Activated CD4-positive, alpha-beta T cell treated with anti-CD3 and anti-CD28 coated beads for 24 hours (primary cell): ENCODE results near the gene ERC2.

ENCODE experiments used
- DNase-seq, 2 donors: peaks; one replicate each; pipeline ENCODE4 v3.0.0-alpha.2; 2020; ENCODE audit warnings: low read depth in 2 of 2

Gene ERC2

DNA sequence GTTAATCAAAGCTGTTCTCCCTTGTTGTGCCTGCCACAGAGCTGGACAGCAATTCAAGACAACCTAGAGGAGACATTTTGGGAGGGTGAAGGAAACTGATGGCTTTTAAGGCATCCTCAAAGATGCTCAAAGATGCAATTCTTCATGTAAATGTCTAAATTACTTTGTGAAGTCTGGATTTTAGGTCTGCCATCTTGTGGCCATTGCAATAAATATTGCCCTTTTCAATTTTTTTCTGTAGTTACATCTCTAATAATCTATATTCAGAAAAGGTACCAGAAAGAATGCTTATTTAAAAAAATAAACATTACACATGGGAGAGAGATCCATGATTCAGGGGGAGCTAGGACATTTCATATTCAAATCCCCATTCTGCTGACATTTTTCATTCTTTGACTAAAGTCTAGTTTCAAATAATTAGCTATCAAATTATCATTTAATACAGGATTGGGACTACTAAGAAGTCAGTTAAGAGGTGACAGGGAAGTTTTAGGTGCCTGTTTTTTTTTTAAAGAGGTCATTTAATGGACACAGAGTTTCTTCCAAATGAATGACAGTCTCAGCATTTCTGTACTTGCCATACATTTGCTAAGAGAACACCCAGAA lies 721.4 kb downstream of the ERC2 start:
- DNase-seq, result no peak

DNA sequence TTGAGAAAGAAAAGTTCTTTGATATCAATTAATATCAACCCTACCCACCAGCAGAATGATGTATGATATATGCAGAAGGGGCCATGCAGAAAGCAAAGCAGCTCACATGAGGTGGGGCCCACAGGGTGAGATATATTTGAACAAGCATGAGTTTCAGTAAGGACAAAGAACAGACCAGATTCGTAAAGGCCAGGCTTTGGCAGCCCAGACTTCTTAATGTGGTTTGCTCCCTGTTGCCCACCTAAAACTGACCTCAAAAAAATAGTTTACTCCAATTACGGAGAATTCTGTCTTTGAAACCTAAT lies 725.5 kb downstream of the ERC2 start:
- DNase-seq, result no peak

DNA sequence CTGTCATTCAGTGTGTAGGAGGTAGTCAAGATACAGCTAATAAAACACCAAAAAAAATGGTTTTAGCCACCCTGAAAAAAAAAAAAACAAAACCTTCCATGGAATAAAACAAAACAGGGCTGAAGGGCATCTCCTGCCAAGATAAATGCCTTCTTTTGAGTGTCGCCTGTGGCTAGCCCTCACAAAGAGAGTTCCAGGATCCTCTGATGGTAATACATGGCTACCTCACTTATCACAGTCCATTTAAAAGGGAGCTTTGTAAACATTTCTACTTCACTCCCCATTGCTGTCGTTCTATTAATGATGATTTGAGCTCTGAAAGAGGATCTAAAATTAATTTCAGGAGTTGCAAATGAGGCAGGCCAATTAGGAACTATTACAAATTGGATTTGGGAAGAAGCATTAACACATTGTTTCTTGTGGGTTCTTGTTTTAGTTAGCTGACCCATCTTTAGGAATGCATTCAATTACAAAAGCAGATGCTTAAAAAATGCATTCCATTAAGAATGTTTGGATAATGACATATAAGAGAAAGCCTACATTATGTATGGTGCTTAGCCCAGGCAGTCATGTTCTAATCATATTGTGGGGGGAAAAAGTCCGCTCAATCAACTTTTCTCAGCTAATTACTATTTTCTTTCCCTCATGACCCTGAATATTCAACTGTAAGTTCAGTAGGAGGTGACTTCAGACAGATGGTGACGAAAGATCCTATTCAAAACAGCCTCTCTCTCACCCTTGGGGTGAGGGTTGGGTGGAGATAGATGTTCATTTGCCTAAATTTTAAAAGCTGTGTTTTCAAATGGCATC lies 726.0 kb downstream of the ERC2 start:
- DNase-seq, result no peak

DNA sequence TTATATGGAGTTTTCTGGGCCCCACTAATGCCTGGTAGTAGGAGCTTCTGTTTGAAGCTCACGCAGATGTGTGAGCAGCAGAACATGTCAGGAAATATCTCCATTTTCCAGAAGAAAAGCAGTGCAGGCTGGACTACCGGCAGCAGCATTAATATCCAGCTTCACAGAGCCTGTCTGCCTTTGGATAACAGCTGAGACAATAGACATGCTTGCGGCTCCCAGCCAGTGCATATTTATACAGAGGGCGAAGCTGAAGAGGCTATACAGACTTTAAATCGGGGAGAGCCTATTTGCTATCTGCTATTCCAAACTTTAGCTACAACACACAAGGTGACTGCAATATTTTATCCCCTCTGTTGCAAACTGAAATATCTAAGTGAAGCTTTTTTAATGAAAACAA lies 731.1 kb downstream of the ERC2 start:
- no peak for DNase-seq

DNA sequence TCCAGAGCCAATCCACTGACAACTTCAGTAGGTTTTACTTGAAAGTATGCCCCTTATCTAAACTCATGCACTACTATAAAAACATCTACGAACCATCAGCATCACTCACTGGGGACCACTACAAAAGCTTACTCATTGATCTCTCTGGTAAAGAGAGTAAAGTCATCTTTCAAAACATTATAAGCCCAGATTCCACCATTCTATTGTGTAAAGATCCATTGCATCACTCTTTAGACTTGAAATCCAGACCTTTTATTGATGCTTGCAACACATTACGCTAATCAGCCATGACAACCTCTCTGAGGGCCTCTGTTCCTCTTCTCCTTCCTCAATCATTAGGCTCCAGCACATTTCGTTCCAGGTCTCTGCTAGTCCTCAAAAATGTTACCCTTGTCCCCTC lies 732.3 kb downstream of the ERC2 start:
- DNase-seq, result no peak

DNA sequence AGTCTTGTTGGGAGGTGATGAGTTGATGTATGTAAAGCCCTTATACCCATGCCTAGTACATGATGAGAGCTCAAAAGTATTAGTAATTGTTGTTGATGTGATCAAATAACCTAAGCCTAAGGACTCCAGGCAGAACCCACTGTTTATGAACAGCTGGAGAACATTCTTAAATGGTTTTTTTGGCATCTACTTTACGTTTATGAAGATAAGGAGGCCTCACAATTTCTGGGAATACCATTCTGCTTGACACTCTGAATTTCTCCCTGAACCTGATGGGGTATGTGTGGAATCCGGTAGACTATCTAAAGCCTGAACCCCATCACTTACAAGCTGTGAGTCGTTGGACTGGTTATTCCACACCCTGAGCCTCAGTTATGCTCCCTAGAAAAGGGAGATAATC lies 736.5 kb downstream of the ERC2 start:
- DNase-seq, result no peak

GRCh38 chr3:55729546-55729945 lies 738.7 kb downstream of the ERC2 start:
- DNase-seq, result no peak

- no peak for DNase-seq
These were observed 739.7 kb downstream of the ERC2 start for GRCh38 chr3:55728461-55729100.

DNA sequence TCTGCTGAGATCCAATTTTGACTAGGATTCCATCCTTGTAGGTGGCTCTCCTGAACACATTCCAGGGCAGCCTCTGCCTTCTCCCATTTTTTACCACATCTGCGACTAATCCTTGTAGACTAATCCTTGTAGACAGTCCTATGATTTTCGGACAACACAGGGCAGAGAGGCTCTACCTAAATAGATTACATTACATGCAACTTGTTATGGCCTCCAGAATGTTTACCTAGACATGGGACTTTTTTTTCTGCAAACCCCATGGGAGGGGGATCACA lies 741.8 kb downstream of the ERC2 start:
- no peak for DNase-seq

DNA sequence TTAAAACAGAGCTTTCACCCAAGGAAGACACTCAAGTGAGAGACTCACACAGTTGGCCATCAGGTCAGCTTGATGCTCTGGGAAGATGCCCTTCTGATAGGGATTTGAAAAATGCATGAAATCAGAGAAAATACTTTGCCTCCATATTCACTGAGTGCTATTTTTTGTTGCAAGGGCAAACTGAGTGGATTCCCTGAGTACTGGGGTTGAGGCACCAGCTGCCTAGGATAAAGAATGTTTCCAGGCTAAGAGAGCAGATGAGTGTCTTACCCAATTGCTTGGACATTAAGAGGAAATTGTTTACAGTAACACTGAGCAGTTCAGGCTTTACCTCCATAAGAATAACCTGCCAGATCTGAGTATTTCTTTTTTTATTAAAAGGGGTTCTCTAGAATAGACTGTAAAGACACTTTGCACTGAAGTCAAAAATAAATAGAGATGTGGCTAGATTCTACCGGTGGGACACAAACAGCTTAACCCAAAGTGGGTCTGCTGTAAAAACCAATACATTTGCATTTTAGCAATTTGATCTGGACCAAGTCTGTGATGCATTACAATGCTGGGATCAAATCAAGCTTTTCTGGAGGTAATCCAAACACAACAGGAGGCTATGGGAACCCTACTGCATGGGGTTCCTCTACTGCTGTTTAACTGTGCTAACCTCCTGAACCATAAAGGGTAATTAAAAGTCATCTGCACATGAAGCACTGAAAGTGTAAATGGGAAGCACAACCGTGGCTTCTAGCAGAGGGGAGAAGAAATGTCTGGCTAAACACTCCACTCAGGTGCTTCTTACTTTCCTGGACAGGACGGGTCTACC lies 742.4 kb downstream of the ERC2 start:
- no peak for DNase-seq

- DNase-seq, result no peak
These were observed 743.4 kb downstream of the ERC2 start for GRCh38 chr3:55724821-55725220.

- no peak for DNase-seq
These were observed 743.9 kb downstream of the ERC2 start for GRCh38 chr3:55724407-55724784.

DNA sequence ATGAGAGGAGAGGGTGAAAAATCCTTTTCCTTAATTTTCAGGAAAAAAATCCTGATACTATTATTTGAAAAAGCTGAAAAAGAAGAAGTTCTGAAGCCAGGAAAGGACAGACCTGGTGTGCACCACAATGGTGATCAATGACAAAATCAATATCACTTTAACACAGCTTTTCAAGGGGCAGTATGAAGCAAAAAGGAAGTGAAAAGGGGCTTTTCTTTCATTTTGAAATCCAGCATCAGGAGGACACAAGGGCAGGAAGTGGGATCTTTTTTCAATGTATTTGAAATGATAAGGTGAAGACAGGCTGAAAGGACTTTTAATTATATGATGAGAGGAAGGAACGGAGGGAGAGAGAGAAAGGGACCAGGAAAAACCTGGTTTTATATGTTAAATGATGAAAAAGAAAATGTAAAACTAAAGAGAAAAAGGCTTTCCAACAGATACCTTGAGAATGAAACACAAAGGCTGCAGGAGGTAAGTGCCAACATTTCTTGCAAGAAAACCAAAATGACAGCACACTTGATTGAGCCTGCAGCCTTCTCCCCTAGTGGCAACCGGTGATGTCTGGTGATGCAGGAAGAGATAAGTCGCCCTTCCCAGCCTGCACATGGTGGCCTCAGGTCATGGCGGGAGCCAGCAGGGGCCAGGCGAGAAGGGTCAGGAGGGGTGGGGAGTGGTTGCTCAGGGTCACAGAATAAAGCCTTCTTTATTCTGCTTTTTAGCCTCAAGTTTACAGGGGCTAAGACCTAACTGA lies 744.4 kb downstream of the ERC2 start:
- DNase-seq, result no peak

GRCh38 chr3:55721716-55722484 lies 746.4 kb downstream of the ERC2 start:
- DNase-seq, result no peak

DNA sequence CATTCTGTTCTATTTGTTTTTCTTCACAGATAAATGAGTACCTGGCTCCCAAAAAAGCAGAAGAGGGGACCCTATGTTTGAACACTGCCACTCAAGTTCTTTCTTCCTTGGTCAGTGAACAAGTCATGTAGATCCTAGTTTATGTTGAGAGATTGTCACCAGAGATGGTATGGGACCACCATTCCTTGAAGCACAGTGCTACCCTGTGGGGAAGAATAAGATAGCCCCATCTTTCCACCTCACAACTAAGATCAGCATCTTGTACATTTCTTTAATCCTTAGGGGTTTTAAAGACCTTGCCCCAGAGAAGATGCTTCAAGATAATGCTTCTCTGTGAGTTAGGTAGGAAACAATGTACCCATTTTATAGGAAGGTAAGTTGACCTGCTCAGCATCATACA lies 747.7 kb downstream of the ERC2 start:
- no peak for DNase-seq

DNA sequence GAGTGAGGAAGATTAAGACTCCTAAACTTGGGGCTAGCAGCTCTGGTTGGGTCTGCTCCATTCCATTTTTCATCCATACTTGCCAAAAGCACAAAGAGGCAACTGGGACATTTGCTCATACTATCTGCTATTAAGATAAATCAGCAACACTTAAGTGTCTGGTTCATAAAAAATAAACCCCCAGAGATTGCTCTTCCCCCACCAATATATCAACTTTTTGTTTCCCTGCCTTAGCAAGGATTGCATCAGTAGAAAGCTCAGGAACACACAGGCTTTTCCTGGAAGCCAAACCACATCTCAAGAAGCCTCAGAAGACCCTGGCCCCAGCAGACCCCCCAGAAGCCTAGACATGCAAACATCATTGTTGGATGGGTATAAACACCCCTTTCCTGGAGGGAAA lies 748.8 kb downstream of the ERC2 start:
- DNase-seq, result no peak

DNA sequence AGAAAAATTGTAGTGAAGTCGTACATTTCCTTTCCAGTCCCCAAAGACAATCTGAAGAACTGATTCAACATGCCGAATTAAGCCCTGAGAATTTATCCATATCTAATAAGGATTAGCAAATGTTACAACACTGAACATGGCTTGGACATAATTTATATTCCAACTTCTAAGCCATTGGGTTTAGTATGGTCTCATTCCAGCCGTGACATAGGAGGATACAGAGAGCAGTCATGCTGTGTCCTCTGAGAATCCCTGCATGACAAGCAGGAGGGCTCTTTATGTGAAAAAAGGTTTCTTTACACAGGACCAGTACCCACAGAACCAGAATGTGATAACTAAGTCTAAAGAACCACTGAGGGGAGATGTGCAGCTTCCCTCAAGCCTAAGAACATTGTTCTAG lies 749.3 kb downstream of the ERC2 start:
- no peak for DNase-seq

DNA sequence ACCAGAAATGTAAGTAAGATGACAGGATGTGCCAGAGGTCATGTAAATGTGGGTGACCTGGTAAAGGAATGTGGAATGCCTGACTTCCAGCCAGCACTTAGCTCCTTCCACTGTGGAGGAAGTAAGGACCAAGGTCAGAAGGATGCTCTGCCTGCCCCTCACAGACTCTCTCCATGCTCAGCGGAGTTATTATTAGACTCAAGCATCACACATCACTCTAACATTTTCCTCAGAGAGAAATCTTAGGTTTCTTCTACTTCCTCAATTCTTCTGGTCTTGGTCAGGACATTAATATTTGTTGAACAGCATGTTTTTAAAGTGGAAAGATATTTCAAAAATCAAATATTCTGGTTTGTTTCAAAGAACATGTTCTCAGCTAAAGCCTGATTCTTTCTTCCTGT lies 749.7 kb downstream of the ERC2 start:
- DNase-seq, result no peak

GRCh38 chr3:55718074-55718473 lies 750.2 kb downstream of the ERC2 start:
- DNase-seq, result no peak

GRCh38 chr3:55717481-55717880 lies 750.8 kb downstream of the ERC2 start:
- DNase-seq, result no peak

GRCh38 chr3:55716611-55717225 lies 751.5 kb downstream of the ERC2 start:
- no peak for DNase-seq
